Esophagus muscularis mucosa (tissue), 4 donors: ENCODE results near the gene NEUROD1.

Source experiments
- CTCF ChIP-seq, 3 experiments: fragments of 200-600 bp in 2 of 3; fragments of 450-650 bp in 1 of 3; sonication (generic) in 2 of 3; IDR thresholded peaks; one replicate each; pipeline ENCODE4 v1.5.1; 2017 to 2019; ENCODE audit warnings: antibody characterized with exemption in 3 of 3, mild to moderate bottlenecking in 2 of 3, moderate library complexity in 1 of 3
- EP300 ChIP-seq: sonication (generic); formaldehyde crosslinking; IDR thresholded peaks from one replicate; pipeline ENCODE4 v1.6.1; 2017; ENCODE audit warnings: antibody characterized with exemption
- POLR2A ChIP-seq: fragments of 450-650 bp; IDR thresholded peaks from one replicate; pipeline ENCODE4 v1.6.1; 2017; ENCODE audit warnings: antibody characterized with exemption, moderate library complexity, mild to moderate bottlenecking, low read depth
- POLR2AphosphoS5 ChIP-seq, 2 donors: sonication (generic); formaldehyde crosslinking; IDR thresholded peaks; one replicate each; pipeline ENCODE4 v1.6.1; 2017; ENCODE audit warnings: antibody characterized with exemption in 2 of 2

- TF ChIP-seq CTCF (IDR thresholded peaks at IDR 0.05) (no peak), POLR2A (no peak), POLR2AphosphoS5 (IDR thresholded peaks at IDR 0.05) (no peak), EP300 (no peak)
These were observed 31.7 kb downstream of the NEUROD1 start for GRCh38 chr2:181648478-181649155.
